OCI-LY1 (cell line): ENCODE measurements around the gene HDAC3.

Experiments
- H2AFZ ChIP-seq: fragments of 200-600 bp; sonication (generic), shearing (Covaris generic); 2 replicates; pipeline ENCODE4 v1.6.0; 2014; ENCODE audit warnings: antibody characterized with exemption, mild to moderate bottlenecking, low read length
- H3F3A ChIP-seq: fragments of 200-600 bp; sonication (generic), shearing (Covaris generic); 2 replicates; pipeline ENCODE4 v1.6.0; 2014; ENCODE audit warnings: mild to moderate bottlenecking, antibody characterized with exemption, low read length, moderate library complexity; ENCODE audit not compliant: insufficient read depth
- H3K27ac ChIP-seq: fragments of 200-600 bp; sonication (generic); 2 replicates; pipeline ENCODE4 v1.5.1; 2014; ENCODE audit warnings: low read length, mixed run types, mild to moderate bottlenecking, low read depth; ENCODE audit not compliant: poor library complexity, severe bottlenecking
- H3K27me3 ChIP-seq: fragments of 200-600 bp; sonication (generic); 2 replicates; pipeline ENCODE4 v1.6.0; 2014; ENCODE audit warnings: antibody characterized with exemption, mild to moderate bottlenecking, low read length, moderate library complexity; ENCODE audit not compliant: insufficient read depth
- H3K36me3 ChIP-seq: fragments of 200-600 bp; sonication (generic); 2 replicates; pipeline ENCODE4 v1.6.1; 2014; ENCODE audit warnings: mild to moderate bottlenecking, antibody characterized with exemption, low read length, moderate library complexity, mixed read lengths; ENCODE audit not compliant: insufficient read depth
- H3K4me1 ChIP-seq: fragments of 200-600 bp; sonication (generic); 2 replicates; pipeline ENCODE4 v1.5.1; 2014; ENCODE audit warnings: mild to moderate bottlenecking, low read length, moderate library complexity; ENCODE audit not compliant: insufficient read depth, severe bottlenecking
- H3K4me2 ChIP-seq: fragments of 200-600 bp; sonication (generic), shearing (Covaris generic); 2 replicates; pipeline ENCODE4 v1.6.1; 2014; ENCODE audit warnings: low read length
- H3K4me3 ChIP-seq: fragments of 200-600 bp; sonication (generic); 2 replicates; pipeline ENCODE4 v1.5.1; 2014; ENCODE audit warnings: low read length, low read depth, mild to moderate bottlenecking, mixed read lengths; ENCODE audit not compliant: poor library complexity, severe bottlenecking
- H3K79me2 ChIP-seq: fragments of 200-600 bp; shearing (Covaris generic); 2 replicates; pipeline ENCODE4 v1.6.1; 2016; ENCODE audit warnings: mixed run types, low read length, mixed read lengths; ENCODE audit not compliant: insufficient read depth
- H3K9ac ChIP-seq: fragments of 200-600 bp; sonication (generic), shearing (Covaris generic); 2 replicates; pipeline ENCODE4 v1.6.1; 2014; ENCODE audit warnings: mild to moderate bottlenecking, low read length, mixed read lengths
- H3K9me2 ChIP-seq: fragments of 200-600 bp; sonication (generic), shearing (Covaris generic); 2 replicates; pipeline ENCODE4 v1.6.1; 2014; ENCODE audit warnings: low read depth, mild to moderate bottlenecking, low read length, mixed read lengths
- H3K9me3 ChIP-seq: fragments of 200-600 bp; shearing (Covaris generic); 2 replicates; pipeline ENCODE4 v1.6.1; 2014; ENCODE audit warnings: low read length, mixed read lengths
- H4K20me1 ChIP-seq: fragments of 200-600 bp; sonication (generic), shearing (Covaris generic); 2 replicates; pipeline ENCODE4 v1.6.0; 2016; ENCODE audit warnings: mild to moderate bottlenecking, low read length; ENCODE audit not compliant: insufficient read depth
- CTCF ChIP-seq: fragments of 200-600 bp; sonication (generic), shearing (Covaris generic); IDR thresholded peaks from 2 replicates; pipeline ENCODE4 v1.5.1; 2017; ENCODE audit warnings: mild to moderate bottlenecking, antibody characterized with exemption, low read length, moderate library complexity, mixed read lengths
- EZH2 ChIP-seq: fragments of 200-600 bp; sonication (generic), shearing (Covaris generic); IDR thresholded peaks from 2 replicates; pipeline ENCODE4 v1.8.0; 2017; ENCODE audit warnings: borderline replicate concordance, mixed run types, mild to moderate bottlenecking, antibody characterized with exemption, low read length, moderate library complexity, mixed read lengths

Gene HDAC3

GRCh38 chr5:141597814-141598213 lies 38.8 kb downstream of the HDAC3 start:
- H3K36me3 ChIP-seq = no peaks in the 10 kb centered on the region
- no peak overlapping the region for H3K9ac ChIP-seq
- H3K9me2 ChIP-seq = no peaks in the 10 kb centered on the region
- H3K27me3 ChIP-seq = no peaks in the 10 kb centered on the region
- H3F3A ChIP-seq = no peaks in the 10 kb centered on the region
- H3K27ac ChIP-seq = no peak overlapping the region
- no peaks in the 10 kb centered on the region for H4K20me1 ChIP-seq
- TF ChIP-seq EZH2 (no peak), CTCF (no peak)
- H3K4me1 ChIP-seq = no peaks in the 10 kb centered on the region
- H3K79me2 ChIP-seq = peaks cover 27% of the 10 kb centered on the region
- no peak overlapping the region for H3K4me3 ChIP-seq
- H3K9me3 ChIP-seq = no peaks in the 10 kb centered on the region
- H2AFZ ChIP-seq = no peak overlapping the region
- no peak overlapping the region for H3K4me2 ChIP-seq

GRCh38 chr5:141597394-141597793 lies 39.3 kb downstream of the HDAC3 start:
- Histone ChIP-seq H2AFZ (no peak overlapping the region), H3K79me2 (peaks cover 23% of the 10 kb centered on the region), H3F3A (no peaks in the 10 kb centered on the region), H3K9me3 (no peaks in the 10 kb centered on the region), H3K27me3 (no peaks in the 10 kb centered on the region), H3K9ac (no peak overlapping the region), H3K27ac (no peak overlapping the region), H3K4me3 (no peak overlapping the region), H3K4me1 (no peaks in the 10 kb centered on the region), H3K9me2 (no peaks in the 10 kb centered on the region), H4K20me1 (no peaks in the 10 kb centered on the region), H3K36me3 (no peaks in the 10 kb centered on the region), H3K4me2 (no peak overlapping the region)
- no peak for TF ChIP-seq CTCF
- TF ChIP-seq EZH2 = no peak

DNA sequence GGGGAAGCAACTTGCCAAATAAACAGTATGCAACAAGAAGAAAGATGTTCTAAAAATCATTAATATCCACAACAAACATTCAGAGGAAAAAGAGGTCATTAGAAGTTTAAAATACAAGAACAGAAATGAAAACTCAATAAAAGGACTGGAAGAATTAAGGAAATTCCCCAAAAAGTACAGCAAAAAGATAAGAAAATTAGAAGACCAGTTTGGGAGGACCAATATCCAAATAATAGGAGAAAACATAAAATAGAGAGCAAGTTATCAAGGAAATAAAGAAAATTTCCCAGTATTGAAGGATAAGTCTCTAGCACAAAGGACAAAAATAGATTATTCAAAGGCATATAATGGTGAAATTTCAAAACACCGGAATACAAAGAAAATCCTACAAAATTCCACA lies 39.8 kb downstream of the HDAC3 start:
- H3K4me2 ChIP-seq = no peak overlapping the region
- no peaks in the 10 kb centered on the region for H3K9me3 ChIP-seq
- no peaks in the 10 kb centered on the region for H3K36me3 ChIP-seq
- no peaks in the 10 kb centered on the region for H3K27me3 ChIP-seq
- H3K4me3 ChIP-seq = no peak overlapping the region
- no peak overlapping the region for H3K9ac ChIP-seq
- H3K4me1 ChIP-seq = no peaks in the 10 kb centered on the region
- no peak overlapping the region for H2AFZ ChIP-seq
- H4K20me1 ChIP-seq = no peaks in the 10 kb centered on the region
- no peak overlapping the region for H3K27ac ChIP-seq
- peaks cover 23% of the 10 kb centered on the region for H3K79me2 ChIP-seq
- H3F3A ChIP-seq = no peaks in the 10 kb centered on the region
- H3K9me2 ChIP-seq = no peaks in the 10 kb centered on the region
- TF ChIP-seq EZH2 (no peak), CTCF (no peak)
